H9 (cell line): Measurements from ENCODE around the gene VSTM2L. TPM values are rescaled to one million over a fixed set of nuclear protein-coding genes. Genes with fewer than 3 reads are reported as not detected.

Source experiments
- DNase-seq: peaks from one replicate; pipeline ENCODE4 v3.0.0-alpha.2; 2017
- H2AFZ ChIP-seq: one replicate; pipeline ENCODE4 v1.6.1; 2013; ENCODE audit warnings: mild to moderate bottlenecking, low read length, control low read depth, moderate library complexity
- H2AK5ac ChIP-seq: 2 replicates; pipeline ENCODE4 v1.6.1; 2013; ENCODE audit warnings: low read length, control low read depth, mixed read lengths; ENCODE audit not compliant: insufficient read length
- H2BK120ac ChIP-seq: one replicate; pipeline ENCODE4 v1.6.1; 2013; ENCODE audit warnings: low read depth, mild to moderate bottlenecking, low read length, control low read depth, inconsistent platforms; ENCODE audit not compliant: poor library complexity, severe bottlenecking
- H2BK12ac ChIP-seq: 2 replicates; pipeline ENCODE4 v1.6.1; 2013; ENCODE audit warnings: low read length, control low read depth, mixed read lengths, low read depth; ENCODE audit not compliant: insufficient read length
- H2BK15ac ChIP-seq: 2 replicates; pipeline ENCODE4 v1.6.1; 2013; ENCODE audit warnings: low read depth, low read length, control low read depth
- H2BK20ac ChIP-seq: one replicate; pipeline ENCODE4 v1.6.1; 2013; ENCODE audit warnings: low read depth, mild to moderate bottlenecking, low read length, control low read depth, inconsistent platforms; ENCODE audit not compliant: poor library complexity, severe bottlenecking
- H2BK5ac ChIP-seq: 2 replicates; pipeline ENCODE4 v1.6.1; 2013; ENCODE audit warnings: low read length, control low read depth, mixed read lengths; ENCODE audit not compliant: insufficient read length
- H3K14ac ChIP-seq: 2 replicates; pipeline ENCODE4 v1.6.1; 2013; ENCODE audit warnings: low read length, control low read depth; ENCODE audit not compliant: insufficient read depth
- H3K18ac ChIP-seq: 2 replicates; pipeline ENCODE4 v1.6.1; 2013; ENCODE audit warnings: low read depth, mild to moderate bottlenecking, mixed read lengths, low read length, control low read depth; ENCODE audit not compliant: insufficient read length
- H3K23ac ChIP-seq: 2 replicates; pipeline ENCODE4 v1.6.1; 2013; ENCODE audit warnings: low read length, control low read depth, mixed read lengths, low read depth; ENCODE audit not compliant: insufficient read length
- H3K23me2 ChIP-seq: 2 replicates; pipeline ENCODE4 v1.6.1; 2013; ENCODE audit warnings: low read depth, mild to moderate bottlenecking, mixed read lengths, low read length, control low read depth; ENCODE audit not compliant: insufficient read length, poor library complexity, severe bottlenecking
- H3K27ac ChIP-seq: 2 replicates; pipeline ENCODE4 v1.5.1; 2013; ENCODE audit warnings: low read length, control low read depth, mixed read lengths, low read depth; ENCODE audit not compliant: insufficient read length
- H3K27me3 ChIP-seq: 2 replicates; pipeline ENCODE4 v1.6.1; 2013; ENCODE audit warnings: low read length, control low read depth, inconsistent platforms; ENCODE audit not compliant: insufficient read depth
- H3K4ac ChIP-seq: 2 replicates; pipeline ENCODE4 v1.6.1; 2013; ENCODE audit warnings: low read depth, mild to moderate bottlenecking, control low read depth, inconsistent platforms, low read length, moderate library complexity
- H3K4me1 ChIP-seq: 2 replicates; pipeline ENCODE4 v1.6.1; 2013; ENCODE audit warnings: low read length, control low read depth, inconsistent platforms; ENCODE audit not compliant: insufficient read depth
- H3K4me2 ChIP-seq: 2 replicates; pipeline ENCODE4 v1.6.1; 2013; ENCODE audit warnings: low read length, control low read depth, mixed read lengths; ENCODE audit not compliant: insufficient read length, insufficient read depth
- H3K56ac ChIP-seq: 2 replicates; pipeline ENCODE4 v1.6.1; 2013; ENCODE audit warnings: low read depth, mild to moderate bottlenecking, mixed read lengths, low read length, control low read depth; ENCODE audit not compliant: insufficient read length
- H3K79me1 ChIP-seq: 2 replicates; pipeline ENCODE4 v1.6.1; 2013; ENCODE audit warnings: low read depth, mild to moderate bottlenecking, moderate library complexity, low read length, control low read depth, inconsistent platforms; ENCODE audit not compliant: insufficient read depth, poor library complexity, severe bottlenecking
- H3K79me2 ChIP-seq: 2 replicates; pipeline ENCODE4 v1.6.1; 2013; ENCODE audit warnings: low read length, control low read depth, inconsistent platforms; ENCODE audit not compliant: insufficient read depth
- H3K9ac ChIP-seq: 2 replicates; pipeline ENCODE4 v1.6.1; 2013; ENCODE audit warnings: low read length, control low read depth, mixed read lengths; ENCODE audit not compliant: insufficient read length; ENCODE audit errors: extremely low read depth
- H3K9me3 ChIP-seq: one replicate; pipeline ENCODE4 v1.6.1; 2013; ENCODE audit warnings: low read depth, low read length, inconsistent platforms; ENCODE audit not compliant: control insufficient read depth
- H3T11ph ChIP-seq: one replicate; pipeline ENCODE4 v1.6.1; 2013; ENCODE audit warnings: mild to moderate bottlenecking, low read length, control low read depth, inconsistent platforms
- H4K20me1 ChIP-seq: one replicate; pipeline ENCODE4 v1.6.1; 2013; ENCODE audit not compliant: control insufficient read depth, insufficient read length, insufficient read depth
- H4K5ac ChIP-seq: 2 replicates; pipeline ENCODE4 v1.6.1; 2013; ENCODE audit warnings: low read depth, mild to moderate bottlenecking, mixed read lengths, low read length, control low read depth; ENCODE audit not compliant: insufficient read length
- H4K8ac ChIP-seq: replicated peaks from 2 replicates; pipeline ENCODE4 v1.6.1; 2013; ENCODE audit warnings: low read length, control low read depth, mixed read lengths, low read depth; ENCODE audit not compliant: insufficient read length
- H4K91ac ChIP-seq: 2 replicates; pipeline ENCODE4 v1.6.1; 2013; ENCODE audit warnings: low read depth, mild to moderate bottlenecking, moderate library complexity, mixed read lengths, low read length, control low read depth; ENCODE audit not compliant: insufficient read length
- H3K27ac Mint-ChIP-seq, 3 experiments: 2 replicates in 2 of 3; 3 replicates in 1 of 3; pipeline ENCODE4 v1.8.0; 2020 to 2021; ENCODE audit warnings: mixed read lengths in 3 of 3, mild to moderate bottlenecking in 1 of 3, moderate library complexity in 1 of 3
- H3K27me3 Mint-ChIP-seq: 2 replicates; pipeline ENCODE4 v1.8.0; 2021; ENCODE audit warnings: low read depth, mild to moderate bottlenecking, moderate library complexity, mixed read lengths
- H3K36me3 Mint-ChIP-seq, 3 experiments: 2 replicates in 2 of 3; 3 replicates in 1 of 3; pipeline ENCODE4 v1.8.0; 2020 to 2021; ENCODE audit warnings: low read depth in 3 of 3, mixed read lengths in 3 of 3; ENCODE audit not compliant: insufficient read depth in 1 of 3
- H3K4me1 Mint-ChIP-seq, 2 experiments: 2 replicates each; pipeline ENCODE4 v1.8.0; 2020; ENCODE audit warnings: mixed read lengths in 2 of 2
- H3K4me3 Mint-ChIP-seq, 2 experiments: 2 replicates in 1 of 2; 3 replicates in 1 of 2; pipeline ENCODE4 v1.8.0; 2020 to 2021; ENCODE audit warnings: mild to moderate bottlenecking in 2 of 2, mixed read lengths in 2 of 2, moderate library complexity in 1 of 2
- H3K9me3 Mint-ChIP-seq, 2 experiments: 2 replicates in 1 of 2; 3 replicates in 1 of 2; pipeline ENCODE4 v1.8.0; 2020; ENCODE audit warnings: mild to moderate bottlenecking in 2 of 2, mixed read lengths in 2 of 2, moderate library complexity in 1 of 2
- CTCF ChIP-seq: fragments of 200-600 bp; sonication (generic); conservative IDR thresholded peaks from 3 replicates; pipeline ENCODE4 v1.8.0; 2021; ENCODE audit warnings: antibody characterized with exemption, mild to moderate bottlenecking
- WGBS: extraction: QIAGEN DNeasy Blood & Tissue Kit; methylation state at CpG from one replicate; pipeline ENCODE4 v1.1.7; 2013; ENCODE audit warnings: missing lambda C conversion rate, low lambda C conversion rate, mixed read lengths; ENCODE audit not compliant: insufficient read length; ENCODE audit errors: extremely low coverage; 5-methylcytosine and 5-hydroxymethylcytosine counted together
- total RNA-seq: library from RNA; stranded (reverse); gene quantifications from 2 replicates; pipeline ENCODE4 v1.2.1, GENCODE V29; 2021

The VSTM2L gene
- total RNA-seq, 1 experiment from 2014 or later = 2.1 TPM

DNA sequence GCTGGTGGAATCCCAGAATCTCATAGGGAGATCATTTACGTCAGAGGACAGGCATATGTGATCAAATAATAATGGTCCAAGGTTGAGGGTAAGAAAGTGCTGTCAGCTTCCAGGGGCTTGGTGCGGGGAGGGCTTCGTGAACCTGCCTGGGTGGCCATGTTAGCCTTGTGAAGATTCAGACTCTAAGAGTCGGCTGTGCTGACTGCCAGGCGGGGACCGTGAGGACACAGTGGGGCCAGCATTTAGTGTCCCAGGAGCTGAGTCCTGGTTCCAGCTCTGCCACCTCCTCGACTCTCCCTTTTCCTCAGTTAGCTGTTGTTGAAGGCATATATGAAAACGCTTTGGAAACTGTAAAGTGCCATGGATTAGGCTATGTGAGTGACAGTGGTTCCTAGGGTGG, 33.5 kb downstream of the VSTM2L start:
- Histone ChIP-seq H3K4me2 (no peak overlapping the region), H3K4ac (no peak overlapping the region), H3K27me3 (no peaks in the 10 kb centered on the region), H3K23me2 (no peaks in the 10 kb centered on the region), H3K27ac (no peak overlapping the region), H2BK5ac (no peak overlapping the region), H2BK120ac (no peak overlapping the region), H3K18ac (no peak overlapping the region), H3K79me1 (no peaks in the 10 kb centered on the region), H4K8ac (no peak overlapping the region), H3K56ac (no peak overlapping the region), H3K23ac (no peak overlapping the region), H4K5ac (no peak overlapping the region), H3K4me1 (peaks cover 2% of the 10 kb centered on the region; the same call in 1 of the 2 replicates), H2BK15ac (no peak overlapping the region), H3K9me3 (no peaks in the 10 kb centered on the region), H4K91ac (no peak overlapping the region), H2BK20ac (no peak overlapping the region), H3T11ph (no peak overlapping the region), H3K79me2 (no peaks in the 10 kb centered on the region), H2AK5ac (no peak overlapping the region), H4K20me1 (no peaks in the 10 kb centered on the region), H2AFZ (no peak overlapping the region), H2BK12ac (no peak overlapping the region), H3K9ac (no peak overlapping the region), H3K14ac (no peak overlapping the region)
- no peak overlapping the region for H3K4me3 Mint-ChIP-seq
- TF ChIP-seq CTCF = no peak
- H3K9me3 Mint-ChIP-seq = no peaks in the 10 kb centered on the region
- no peak overlapping the region; a peak in 1 of 7 replicates for H3K27ac Mint-ChIP-seq
- H3K36me3 Mint-ChIP-seq = no peaks in the 10 kb centered on the region
- H3K4me1 Mint-ChIP-seq = peaks cover 23 to 41% of the 10 kb centered on the region in 2 experiments
- no peak for DNase-seq
- WGBS = no CpG with 5 or more reads among the region's 8 CpGs
- H3K27me3 Mint-ChIP-seq = no peaks in the 10 kb centered on the region; the same call in none of the 2 replicates
